ENCODE measurements around the gene AFF1. TPM values are rescaled to one million over a fixed set of nuclear protein-coding genes. Genes with fewer than 3 reads are reported as not detected.
A peak's percentile ranks its signal among the peaks of the same experiment; 100 is the strongest.

Gene AFF1
- total RNA-seq, 2 experiments from 2014 or later, result 50.3 to 51.2 TPM

- ATAC-seq (ENCODE audit: poor library complexity), result peak; percentile 17
- H3K4me3 Mint-ChIP-seq, result no peak overlapping the region
- Histone ChIP-seq H3K4me3 (ENCODE audit: low read length) (no peak overlapping the region), H3K4me1 (ENCODE audit: insufficient read depth, low read length) (no peaks in the 10 kb centered on the region), H3K27ac (ENCODE audit: low read depth in 1 of 2, low read length in 2 of 2) (no peak overlapping the region), H3K27me3 (ENCODE audit: control insufficient read depth in 1 of 2, insufficient read depth in 2 of 2, low read length in 2 of 2) (no peaks in the 10 kb centered on the region), H3K9me3 (ENCODE audit: control insufficient read depth in 1 of 2, insufficient read depth in 1 of 2, low read length in 2 of 2) (no peaks in the 10 kb centered on the region), H3K36me3 (ENCODE audit: insufficient read depth, low read length) (no peaks in the 10 kb centered on the region)
- intact Hi-C loops (cut with DNase I, micrococcal nuclease), result no loop called here
- H3K4me1 Mint-ChIP-seq (ENCODE audit: low read depth), result no peaks in the 10 kb centered on the region
- H3K9me3 Mint-ChIP-seq, result no peaks in the 10 kb centered on the region
- H3K27ac Mint-ChIP-seq, result no peak overlapping the region
- H3K27me3 Mint-ChIP-seq, result no peaks in the 10 kb centered on the region
- CTCF ChIA-PET, result interaction anchor here (1.9 kb wide), 1 partner anchor 165 kb away, joined by 7 read pairs; no protein-coding TSS in a partner anchor
- H3K36me3 Mint-ChIP-seq (ENCODE audit: low read depth), result peaks cover 5% of the 10 kb centered on the region
- TF ChIP-seq CTCF (IDR thresholded peaks at IDR 0.05), result no peak
- DNase-seq, result peak in 2 of 14 experiments; percentile 34 to 62
- POLR2A ChIA-PET, result no interaction called here
These were observed 6.9 kb upstream of the AFF1 start for GRCh38 chr4:86927843-86928395.

GRCh38 chr4:86928400-86929255, 6.2 kb upstream of the AFF1 start:
- intact Hi-C loops (cut with DNase I, micrococcal nuclease), result no loop called here
- DNase-seq (no peak), ATAC-seq (ENCODE audit: poor library complexity) (no peak)
- H3K4me3 ChIP-seq (ENCODE audit: low read length), result no peak overlapping the region
- ChIA-PET POLR2A (no interaction called here), CTCF (interaction anchor here (1.9 kb wide), 1 partner anchor 165 kb away, joined by 7 read pairs; no protein-coding TSS in a partner anchor)
- Mint-ChIP-seq H3K4me1 (ENCODE audit: low read depth) (peaks cover under 1% of the 10 kb centered on the region), H3K36me3 (ENCODE audit: low read depth) (peaks cover 5% of the 10 kb centered on the region), H3K4me3 (no peak overlapping the region), H3K9me3 (no peaks in the 10 kb centered on the region), H3K27ac (no peak overlapping the region), H3K27me3 (no peaks in the 10 kb centered on the region)
- H3K27ac ChIP-seq (ENCODE audit: low read depth in 1 of 2, low read length in 2 of 2), result no peak overlapping the region
- H3K27me3 ChIP-seq (ENCODE audit: control insufficient read depth in 1 of 2, insufficient read depth in 2 of 2, low read length in 2 of 2), result no peaks in the 10 kb centered on the region
- no peak for TF ChIP-seq CTCF (IDR thresholded peaks at IDR 0.05)
- no peaks in the 10 kb centered on the region for H3K4me1 ChIP-seq (ENCODE audit: insufficient read depth, low read length)
- H3K36me3 ChIP-seq (ENCODE audit: insufficient read depth, low read length), result no peaks in the 10 kb centered on the region
- no peaks in the 10 kb centered on the region for H3K9me3 ChIP-seq (ENCODE audit: control insufficient read depth in 1 of 2, insufficient read depth in 1 of 2, low read length in 2 of 2)

GRCh38 chr4:86934147-86934770, 552 bp upstream of the AFF1 start:
- H3K27me3 ChIP-seq (ENCODE audit: control insufficient read depth in 1 of 2, insufficient read depth in 2 of 2, low read length in 2 of 2), result no peaks in the 10 kb centered on the region
- peak overlapping the region; percentile 93 for H3K4me3 ChIP-seq (ENCODE audit: low read length)
- H3K4me1 ChIP-seq (ENCODE audit: insufficient read depth, low read length), result peaks cover 25% of the 10 kb centered on the region
- no peaks in the 10 kb centered on the region for H3K36me3 ChIP-seq (ENCODE audit: insufficient read depth, low read length)
- no peak for ATAC-seq (ENCODE audit: poor library complexity)
- no peaks in the 10 kb centered on the region for H3K9me3 ChIP-seq (ENCODE audit: control insufficient read depth in 1 of 2, insufficient read depth in 1 of 2, low read length in 2 of 2)
- peaks cover 12% of the 10 kb centered on the region for H3K36me3 Mint-ChIP-seq (ENCODE audit: low read depth)
- H3K27ac ChIP-seq (ENCODE audit: low read depth in 1 of 2, low read length in 2 of 2), result peak overlapping the region; percentile 51 to 69
- ChIA-PET CTCF (interaction anchor here (0.6 to 6.6 kb wide), 22 partner anchors 12 to 285 kb away, joined by 3 to 48 read pairs (median 4); no protein-coding TSS in a partner anchor), POLR2A (interaction anchor here (0.6 to 13.4 kb wide), 25 partner anchors 11 to 1523 kb away, joined by 3 to 351 read pairs (median 5); partner anchors contain the start of genes HERC5, HSD17B11, KLHL8 and PPM1K)
- peak overlapping the region; percentile 91 for H3K4me3 Mint-ChIP-seq
- intact Hi-C loops (cut with DNase I, micrococcal nuclease), result loop anchor here (2.0 to 10.0 kb wide), 5 partner anchors 169 to 1661 kb away; partner anchors contain the start of genes HERC3 (in 1 of the 2), HERC5 (in 1 of the 2), HSD17B11 (in 1 of the 2) and KLHL8 (in 1 of the 2)
- H3K4me1 Mint-ChIP-seq (ENCODE audit: low read depth), result peaks cover 45% of the 10 kb centered on the region
- TF ChIP-seq CTCF (IDR thresholded peaks at IDR 0.05), result no peak
- DNase-seq, result peak in 3 of 14 experiments; percentile 1 to 14 (median 13)
- H3K27ac Mint-ChIP-seq, result peak overlapping the region; percentile 90
- no peaks in the 10 kb centered on the region for H3K27me3 Mint-ChIP-seq
- no peaks in the 10 kb centered on the region for H3K9me3 Mint-ChIP-seq

All from CD4-positive, alpha-beta T cell (primary cell).